ENCODE results near the gene EIF3A.
A peak's percentile ranks its signal among the peaks of the same experiment; 100 is the strongest.
"Not testable (repeated sequence)": the region's sequence is repeated elsewhere in the genome, so short reads cannot be mapped to it uniquely, and the experiment has no call there.

EIF3A gene

GRCh38 chr10:119101366-119102098 is 20.9 kb upstream of the EIF3A start:
- no peak for DNase-seq

DNA sequence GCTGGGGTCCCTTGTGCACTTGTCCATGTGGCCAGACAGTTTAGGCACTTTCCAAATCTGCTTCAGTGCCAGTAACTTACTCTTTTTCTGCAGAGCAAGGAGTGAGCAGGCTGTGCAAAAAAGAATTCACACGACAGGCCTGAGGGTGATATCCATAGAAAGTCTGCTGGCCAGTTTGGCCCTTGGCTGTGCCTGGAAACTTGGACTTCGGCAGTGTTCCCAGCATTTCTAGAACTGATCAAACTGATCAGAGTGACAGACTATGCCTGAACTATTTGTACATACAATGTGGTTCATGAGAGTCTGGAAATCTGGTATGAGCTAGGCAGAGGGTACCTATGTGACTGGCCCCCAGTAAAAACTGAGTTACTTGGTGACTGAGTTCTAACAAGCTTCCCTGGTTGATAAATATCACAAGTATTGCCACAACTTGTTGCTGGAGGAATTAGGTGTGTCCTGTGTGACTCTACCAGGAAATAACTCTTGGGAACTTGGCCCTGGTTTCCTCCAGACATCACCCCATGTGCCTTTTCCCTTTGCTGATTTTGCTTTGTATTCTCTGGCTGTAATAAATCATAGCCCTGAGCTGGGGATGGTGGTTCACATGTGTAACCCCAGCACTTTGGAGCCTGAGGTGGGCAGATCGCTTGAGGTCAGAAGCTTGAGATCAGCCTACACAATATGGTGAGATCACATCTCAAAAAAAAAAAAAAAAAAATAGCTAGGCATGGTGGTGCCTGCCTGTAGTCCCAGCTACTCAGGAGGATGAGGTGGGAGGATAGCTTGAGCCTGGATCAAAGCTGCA is 20.0 kb upstream of the EIF3A start:
- DNase-seq, result no peak

DNA sequence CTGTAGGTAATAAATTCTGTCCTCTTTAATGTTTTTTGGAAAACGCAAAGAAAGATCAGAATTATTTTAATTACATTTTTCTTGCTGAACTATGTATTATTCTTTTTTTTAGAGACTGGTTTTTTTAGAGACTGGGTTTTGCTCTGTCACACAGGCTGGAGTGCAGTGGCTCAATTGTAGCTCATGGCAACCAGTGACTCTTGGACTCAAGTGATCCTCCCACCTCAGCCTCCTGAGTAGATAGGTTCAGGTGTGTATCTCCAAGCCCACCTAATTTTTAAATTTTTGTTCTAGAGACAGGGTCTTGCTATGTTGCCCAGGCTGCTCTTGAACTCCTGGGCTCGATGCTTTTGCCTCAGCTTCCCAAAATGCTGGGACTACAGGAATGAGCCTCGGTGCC is 18.0 kb upstream of the EIF3A start:
- no peak for DNase-seq

DNA sequence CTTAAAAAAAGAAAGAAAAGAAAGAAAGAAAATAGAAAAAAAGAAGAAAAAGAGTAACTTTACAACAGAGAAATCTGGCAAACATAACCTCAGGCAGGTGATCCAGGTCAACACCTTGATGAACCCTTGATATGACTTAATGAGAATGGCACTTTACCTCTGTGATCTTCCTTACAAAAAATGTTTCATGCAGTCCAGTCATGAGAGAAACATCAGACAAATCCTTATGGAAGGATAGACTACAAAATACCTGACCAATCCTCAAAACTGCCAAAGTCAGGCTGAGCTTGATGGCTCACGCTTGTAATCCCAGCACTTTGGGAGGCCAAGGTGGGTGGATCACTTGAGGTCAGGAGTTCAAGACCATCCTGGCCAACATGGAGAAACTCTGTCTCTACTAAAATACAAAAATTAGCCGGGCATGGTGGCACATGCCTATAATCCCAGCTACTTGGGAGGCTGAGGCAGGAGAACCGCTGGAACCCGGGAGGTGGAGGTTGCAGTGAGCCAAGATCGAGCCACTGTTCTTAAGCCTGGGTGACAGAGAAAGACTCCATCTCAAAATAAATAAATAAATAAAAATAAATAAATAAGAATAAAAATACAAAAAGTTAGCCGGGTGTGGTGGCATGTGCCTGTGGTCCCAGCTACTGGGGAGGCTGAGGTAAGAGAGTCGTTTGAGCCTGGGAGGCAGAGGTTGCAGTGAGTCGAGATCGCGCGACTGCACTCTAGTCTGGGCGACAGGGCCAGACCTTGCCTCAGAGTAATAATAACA is 16.2 kb upstream of the EIF3A start:
- not testable (repeated sequence) for DNase-seq

- DNase-seq, result no peak
These were observed 15.0 kb upstream of the EIF3A start for GRCh38 chr10:119095640-119096039.

GRCh38 chr10:119090968-119091367 is 10.4 kb upstream of the EIF3A start:
- peak; percentile 36 for DNase-seq

- peak; percentile 67 for DNase-seq
These were observed 9.6 kb upstream of the EIF3A start for GRCh38 chr10:119090026-119090795.

DNA sequence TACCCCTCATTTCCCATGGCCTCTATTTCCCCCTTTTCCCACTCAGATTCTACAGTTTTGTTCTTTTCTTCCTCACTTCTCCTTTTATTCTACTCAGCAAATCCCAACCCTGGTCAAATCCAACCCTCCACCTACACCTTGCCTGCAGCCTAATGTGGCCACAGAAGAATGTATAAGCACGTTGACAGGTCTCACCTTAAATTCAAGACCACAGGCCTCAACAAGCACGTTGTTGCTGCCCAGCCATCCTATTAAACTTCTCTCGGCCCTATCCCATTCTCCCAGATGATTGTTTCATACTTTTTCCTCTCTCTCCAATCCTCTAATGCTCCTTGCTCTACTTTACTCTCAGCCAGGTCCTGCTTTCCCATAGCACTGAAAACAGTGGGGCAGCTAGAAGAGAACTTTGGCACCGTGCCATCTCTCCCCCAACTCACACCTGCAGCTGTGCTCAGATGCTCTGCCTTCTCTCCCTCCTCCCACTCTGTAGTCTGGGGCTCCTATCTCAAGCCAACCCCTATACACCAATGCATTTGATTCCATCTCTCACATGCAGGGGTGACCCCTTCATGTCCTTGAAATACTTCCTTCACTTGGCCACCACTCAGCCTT is 6.8 kb upstream of the EIF3A start:
- no peak for DNase-seq

- DNase-seq, result no peak
These were observed 4.3 kb upstream of the EIF3A start for GRCh38 chr10:119084896-119085295.

DNA sequence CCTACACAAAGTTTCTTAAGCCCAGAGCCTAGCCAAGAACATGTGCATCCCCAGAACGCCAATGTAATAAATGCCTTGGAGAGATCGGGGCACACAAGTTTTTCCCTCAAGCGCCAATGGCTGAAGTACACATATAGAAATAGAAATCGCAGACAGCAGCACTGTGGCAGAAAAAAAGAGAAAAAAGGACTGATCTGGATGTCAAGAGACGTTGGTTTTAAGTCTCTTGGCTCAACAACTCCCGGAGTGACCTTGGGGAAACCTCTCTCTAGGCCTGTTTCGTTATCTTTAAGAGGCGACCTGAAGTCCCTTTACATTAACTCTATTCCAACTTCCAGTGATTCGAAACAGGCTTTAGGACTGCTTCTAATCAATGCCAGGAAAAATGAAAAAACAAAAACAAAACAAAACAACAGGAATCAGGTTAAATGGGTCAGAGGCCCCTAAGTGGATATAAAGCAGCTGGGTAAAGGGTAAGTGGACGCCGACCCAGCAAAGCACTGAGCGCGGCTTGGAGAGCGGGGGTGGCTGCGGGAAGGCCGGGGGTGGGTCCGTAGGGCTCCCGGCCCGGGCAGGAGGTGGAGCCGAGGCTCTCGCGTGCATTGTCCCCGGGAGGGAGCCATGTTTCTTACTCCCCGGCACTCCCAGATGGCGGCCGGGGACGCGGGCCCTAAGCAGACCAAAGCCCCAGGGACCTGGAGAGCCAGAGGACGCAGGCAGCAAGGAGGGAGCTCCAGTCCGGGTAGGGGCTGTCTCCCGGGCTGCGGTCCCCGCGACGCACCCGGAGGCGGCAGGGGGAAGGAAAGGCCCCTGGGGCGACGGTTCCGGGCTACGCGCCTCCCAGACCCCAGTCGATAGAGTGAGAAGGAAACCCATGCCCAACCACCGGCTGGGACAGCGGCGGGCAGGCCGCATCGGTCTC is 757 bp downstream of the EIF3A start:
- DNase-seq, result peak; percentile 72

DNA sequence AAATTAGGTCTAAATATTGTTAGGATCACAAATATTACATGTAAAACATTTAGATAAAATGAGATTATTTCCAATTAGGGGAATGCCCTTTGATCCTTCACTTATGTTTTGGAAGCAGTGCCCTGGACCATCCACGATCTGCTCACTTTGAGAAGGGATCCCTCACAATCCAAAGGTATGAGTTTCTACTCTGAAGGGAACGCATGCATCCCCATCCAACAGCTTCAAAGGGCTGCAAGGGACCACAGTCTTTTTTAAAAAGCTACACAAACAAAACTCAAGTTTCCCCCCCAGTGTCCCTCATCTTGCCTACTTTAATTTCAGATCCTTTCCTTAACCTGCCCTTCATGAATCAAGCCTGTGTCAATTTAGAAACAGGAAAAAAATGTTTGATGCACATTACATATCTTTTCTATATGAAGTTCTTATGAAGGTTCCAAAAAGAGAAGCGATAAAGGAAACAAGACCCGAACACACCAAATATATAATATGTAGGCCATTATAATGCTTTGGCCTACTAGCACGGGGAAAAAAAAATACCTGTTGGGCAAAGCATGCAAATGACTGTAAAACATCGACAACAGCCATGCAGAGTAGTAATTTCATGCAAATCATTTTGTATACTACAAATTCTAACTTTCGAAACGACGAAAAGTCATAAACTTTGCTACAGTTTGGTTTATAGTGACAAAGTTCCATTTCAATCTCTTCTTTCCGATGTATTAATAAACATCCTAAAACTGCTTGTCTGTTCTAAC is 2.0 kb downstream of the EIF3A start:
- DNase-seq, result no peak

- DNase-seq, result no peak
These were observed 7.0 kb downstream of the EIF3A start for GRCh38 chr10:119073584-119073983.

DNA sequence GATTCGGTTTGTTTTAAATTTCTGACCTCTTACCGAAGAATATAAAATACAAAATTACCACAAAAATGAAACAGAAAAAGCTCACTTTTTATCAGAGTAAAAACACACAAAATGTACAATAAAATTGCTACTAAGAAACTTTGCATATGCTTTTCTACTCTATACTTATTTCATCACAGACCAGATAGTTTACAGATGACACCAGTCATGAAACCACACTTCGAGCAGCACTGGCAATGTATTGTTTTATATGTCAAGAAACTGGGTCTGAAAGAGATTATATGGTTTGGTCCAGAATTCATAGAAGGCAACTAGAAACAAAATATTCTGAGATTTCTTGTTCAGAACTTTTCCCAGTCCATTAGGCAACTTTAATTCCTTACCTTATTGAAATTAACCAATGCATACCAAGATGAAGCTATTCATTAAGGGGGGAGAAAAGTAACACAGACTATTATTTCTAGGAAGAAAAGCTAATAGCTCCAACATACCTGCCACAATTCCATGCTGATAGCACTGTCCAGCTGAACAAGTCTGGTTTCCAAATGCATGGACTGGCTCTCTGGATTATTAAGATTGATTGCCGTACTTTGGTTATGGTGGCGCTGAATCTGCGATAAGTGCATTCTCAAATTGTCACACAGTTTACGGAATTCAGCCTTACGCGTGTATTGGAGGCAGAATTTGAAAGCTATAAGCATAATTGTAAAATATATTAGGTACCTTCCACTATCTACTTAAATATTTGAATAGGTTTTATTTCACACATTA is 10.0 kb downstream of the EIF3A start:
- DNase-seq, result no peak

GRCh38 chr10:119061926-119062325 is 18.7 kb downstream of the EIF3A start:
- no peak for DNase-seq

- DNase-seq, result no peak
These were observed 19.3 kb downstream of the EIF3A start for GRCh38 chr10:119061352-119061751.

GRCh38 chr10:119060107-119060506 is 20.5 kb downstream of the EIF3A start:
- no peak for DNase-seq

DNA sequence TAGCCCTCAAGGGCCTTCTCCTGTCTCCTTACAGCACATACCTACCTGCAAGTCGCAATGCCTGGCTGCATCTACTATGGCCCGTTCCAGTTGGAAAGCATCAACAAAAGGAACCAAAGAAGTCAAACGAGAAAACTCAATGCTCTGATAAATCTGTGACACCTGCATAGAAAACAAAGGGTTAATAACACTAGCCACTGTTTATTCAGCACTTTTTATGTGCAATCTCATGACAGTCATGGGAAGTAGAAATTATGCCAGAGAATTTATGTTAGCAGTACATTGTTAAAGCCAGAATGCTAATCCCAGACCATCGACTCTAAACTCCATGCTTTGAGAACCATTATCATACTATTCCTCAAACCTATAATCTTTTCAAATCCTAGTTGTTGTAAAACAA is 21.1 kb downstream of the EIF3A start:
- no peak for DNase-seq

DNA sequence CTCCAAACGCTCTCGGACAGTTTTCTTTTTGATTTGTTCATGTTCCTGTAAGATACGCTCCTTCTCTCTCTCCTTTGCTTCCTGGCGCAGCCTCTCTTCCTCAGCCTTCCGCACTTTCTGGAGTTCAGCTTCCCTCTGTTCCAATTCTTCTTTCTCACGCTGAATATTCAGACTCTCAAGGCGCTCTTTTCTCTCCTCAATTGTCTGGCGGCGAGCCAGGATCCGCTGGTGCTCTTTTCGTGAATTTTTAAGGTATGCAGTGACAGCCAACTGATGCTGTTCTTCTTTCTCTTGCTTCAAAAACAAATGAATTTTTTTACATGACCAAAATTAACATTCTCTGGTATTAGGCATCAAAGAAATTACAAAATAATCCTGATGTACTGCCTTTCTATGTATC is 22.6 kb downstream of the EIF3A start:
- no peak for DNase-seq

GRCh38 chr10:119055472-119055871 is 25.1 kb downstream of the EIF3A start:
- DNase-seq, result no peak

DNA sequence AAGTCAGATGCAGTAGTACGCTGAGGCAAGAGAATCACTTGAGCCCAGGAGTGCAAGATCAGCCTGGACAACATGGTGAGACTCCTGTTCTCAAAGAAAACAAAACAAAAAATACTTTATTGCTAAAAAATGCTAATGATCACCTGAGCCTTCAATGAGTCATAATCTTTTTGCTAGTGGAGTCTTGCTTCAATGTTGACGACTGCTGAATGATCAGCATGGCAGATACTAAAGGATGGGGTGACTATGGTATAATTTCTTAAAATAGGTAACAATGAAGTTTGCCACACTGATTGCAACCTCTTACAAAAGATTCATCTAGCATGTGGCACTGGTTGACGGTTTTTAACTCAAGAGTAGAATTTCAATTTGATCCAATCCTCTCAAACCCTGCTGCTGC is 28.8 kb downstream of the EIF3A start:
- DNase-seq, result no peak
